Chondrocyte (in vitro differentiated cells): ENCODE data around the gene PODN. TPM values are rescaled to one million over a fixed set of nuclear protein-coding genes. Genes with fewer than 3 reads are reported as not detected.

Source experiments
- DNase-seq: peaks from one replicate; pipeline ENCODE4 v3.0.0; 2021; ENCODE audit warnings: mixed read lengths, low spot score
- H3K27ac Mint-ChIP-seq: one replicate; pipeline ENCODE4 v1.8.0; 2021; ENCODE audit warnings: mild to moderate bottlenecking, moderate library complexity, mixed read lengths; ENCODE audit not compliant: unreplicated experiment
- H3K27me3 Mint-ChIP-seq: 2 replicates; pipeline ENCODE4 v1.8.0; 2021; ENCODE audit warnings: low read depth, mixed read lengths
- H3K36me3 Mint-ChIP-seq: 2 replicates; pipeline ENCODE4 v1.8.0; 2021; ENCODE audit warnings: low read depth, mixed read lengths
- H3K4me1 Mint-ChIP-seq: 2 replicates; pipeline ENCODE4 v1.8.0; 2021; ENCODE audit warnings: low read depth, mild to moderate bottlenecking, mixed read lengths
- H3K4me3 Mint-ChIP-seq: one replicate; pipeline ENCODE4 v1.8.0; 2021; ENCODE audit warnings: mild to moderate bottlenecking, moderate library complexity, mixed read lengths; ENCODE audit not compliant: unreplicated experiment
- H3K9me3 Mint-ChIP-seq: 2 replicates; pipeline ENCODE4 v1.8.0; 2021; ENCODE audit warnings: low read depth, mixed read lengths
- CTCF ChIP-seq: fragments of 200-600 bp; sonication (generic); IDR thresholded peaks from 2 replicates; pipeline ENCODE4 v1.5.0; 2021; ENCODE audit warnings: antibody characterized with exemption, mild to moderate bottlenecking, moderate library complexity
- total RNA-seq: library from RNA; stranded (reverse); gene quantifications from 3 replicates; pipeline ENCODE4 v1.2.1, GENCODE V29; 2021

Gene PODN
- total RNA-seq, 1 donor from 2014 or later = 9.2 TPM

- no peak for DNase-seq
- H3K4me1 Mint-ChIP-seq = peaks cover 12% of the 10 kb centered on the region
- H3K9me3 Mint-ChIP-seq = no peaks in the 10 kb centered on the region
- no peaks in the 10 kb centered on the region for H3K27me3 Mint-ChIP-seq
- no peak overlapping the region for H3K27ac Mint-ChIP-seq
- no peak for TF ChIP-seq CTCF
- H3K36me3 Mint-ChIP-seq = peaks cover 5% of the 10 kb centered on the region
- H3K4me3 Mint-ChIP-seq = no peak overlapping the region
These were observed 24.6 kb downstream of the PODN start for GRCh38 chr1:53086491-53087070.

GRCh38 chr1:53087332-53088285, 25.6 kb downstream of the PODN start:
- Mint-ChIP-seq H3K4me1 (peaks cover 12% of the 10 kb centered on the region), H3K27me3 (no peaks in the 10 kb centered on the region), H3K4me3 (no peak overlapping the region), H3K27ac (no peak overlapping the region), H3K36me3 (peaks cover 5% of the 10 kb centered on the region), H3K9me3 (no peaks in the 10 kb centered on the region)
- TF ChIP-seq CTCF = no peak
- no peak for DNase-seq

GRCh38 chr1:53088616-53089300, 26.7 kb downstream of the PODN start:
- peaks cover 12% of the 10 kb centered on the region for H3K4me1 Mint-ChIP-seq
- H3K36me3 Mint-ChIP-seq = peaks cover 5% of the 10 kb centered on the region
- no peak for TF ChIP-seq CTCF
- no peaks in the 10 kb centered on the region for H3K9me3 Mint-ChIP-seq
- DNase-seq = no peak
- no peak overlapping the region for H3K27ac Mint-ChIP-seq
- no peaks in the 10 kb centered on the region for H3K27me3 Mint-ChIP-seq
- no peak overlapping the region for H3K4me3 Mint-ChIP-seq

- TF ChIP-seq CTCF = no peak
- DNase-seq = no peak
- no peak overlapping the region for H3K27ac Mint-ChIP-seq
These were observed 27.6 kb downstream of the PODN start for GRCh38 chr1:53089478-53090226.

More at GRCh38 chr1:53089478-53090226, 27.6 kb downstream of the PODN start:
- Mint-ChIP-seq H3K4me1 (peaks cover 12% of the 10 kb centered on the region), H3K27me3 (no peaks in the 10 kb centered on the region), H3K9me3 (no peaks in the 10 kb centered on the region), H3K4me3 (no peak overlapping the region), H3K36me3 (peaks cover 3% of the 10 kb centered on the region)
